NCI-H2081 (cell line): ENCODE data around the gene ARFGAP1.
"Not testable (repeated sequence)": the region's sequence is repeated elsewhere in the genome, so short reads cannot be mapped to it uniquely, and the experiment has no call there.

ENCODE experiments used
- DNase-seq, 2 experiments: peaks; one replicate each; lab custom pipeline; 2025; lab: John Stamatoyannopoulos, UW

ARFGAP1 gene

GRCh38 chr20:63335060-63335459 lies 62.4 kb downstream of the ARFGAP1 start:
- DNase-seq = not testable (repeated sequence)

GRCh38 chr20:63335711-63336110 lies 63.1 kb downstream of the ARFGAP1 start:
- DNase-seq = no peak

GRCh38 chr20:63336232-63336752 lies 63.7 kb downstream of the ARFGAP1 start:
- no peak for DNase-seq

DNA sequence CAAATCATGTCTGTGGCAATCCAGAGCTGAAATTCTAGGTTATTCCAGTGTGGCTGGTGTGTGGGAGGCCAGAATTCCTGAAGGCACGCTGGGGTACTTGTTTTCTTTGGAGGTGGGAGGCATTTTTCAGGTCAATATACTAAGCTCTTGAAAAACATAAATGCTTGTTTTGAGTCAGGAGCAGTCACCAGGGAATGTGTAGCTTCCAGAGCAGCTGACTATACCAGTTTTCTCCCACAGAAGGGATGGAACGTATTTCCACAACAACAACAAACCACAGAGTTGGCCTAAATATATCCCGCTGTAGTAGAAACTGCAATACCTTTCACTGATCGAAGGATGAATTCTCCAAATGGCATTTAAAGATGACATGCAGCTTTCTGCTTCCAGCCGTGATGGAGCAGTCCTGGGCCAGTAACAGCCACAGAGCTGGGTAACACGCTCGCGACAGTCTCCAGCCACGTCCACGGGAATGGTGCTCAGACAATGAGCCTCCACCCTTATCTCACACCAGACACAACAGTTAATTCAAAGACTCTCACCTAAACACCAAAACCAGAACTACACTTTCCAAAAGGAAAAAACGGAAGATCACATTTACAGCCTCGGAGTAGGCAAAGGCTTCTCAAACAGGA lies 65.3 kb downstream of the ARFGAP1 start:
- DNase-seq = no peak
